ENCODE measurements around the gene MFSD12.

DNA sequence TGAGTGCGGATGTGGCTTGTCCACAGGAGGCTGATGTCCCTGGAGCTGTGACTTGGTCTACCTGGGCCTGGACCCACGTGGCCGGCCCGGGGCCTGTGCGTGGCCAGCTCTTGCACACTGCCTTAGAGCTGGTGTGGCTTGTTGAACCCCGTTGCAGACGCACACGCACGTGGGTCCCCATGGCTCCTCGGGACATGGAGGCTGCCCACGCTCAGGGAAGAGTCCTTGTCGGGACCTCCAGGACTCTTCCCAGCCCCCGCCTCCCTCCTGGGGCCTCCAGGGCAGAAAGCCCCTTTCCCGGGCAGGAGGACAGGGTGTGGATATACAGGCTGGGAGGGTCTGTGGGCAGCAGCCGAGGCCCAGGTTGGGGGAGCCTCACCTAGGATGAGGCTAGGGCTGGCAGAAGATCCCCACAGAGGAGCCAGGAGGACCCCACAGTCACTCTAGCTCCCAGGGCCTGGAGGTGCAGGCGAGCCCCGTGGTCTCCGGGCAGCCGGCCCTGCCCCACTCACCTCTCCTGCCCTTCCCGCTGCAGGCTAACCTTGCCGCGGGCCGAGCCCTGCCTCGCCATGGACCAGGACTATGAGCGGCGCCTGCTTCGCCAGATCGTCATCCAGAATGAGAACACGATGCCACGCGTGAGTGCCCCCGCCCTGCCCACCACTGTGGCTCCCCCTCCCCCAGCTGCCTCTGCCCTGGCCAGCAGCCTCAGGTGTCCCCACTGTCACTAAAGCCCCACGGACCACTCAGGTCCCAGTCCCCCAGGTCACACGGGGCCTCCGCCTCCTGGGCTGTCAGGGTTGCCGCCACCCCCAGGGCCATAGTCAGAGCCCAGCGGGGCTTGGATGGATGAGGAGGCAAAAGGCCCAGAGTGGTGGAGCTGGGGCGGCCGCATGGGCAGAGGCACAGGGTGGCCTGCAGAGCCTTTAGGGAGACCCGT is 34.7 kb downstream of the MFSD12 start:
- TF ChIP-seq, protein P1, sequence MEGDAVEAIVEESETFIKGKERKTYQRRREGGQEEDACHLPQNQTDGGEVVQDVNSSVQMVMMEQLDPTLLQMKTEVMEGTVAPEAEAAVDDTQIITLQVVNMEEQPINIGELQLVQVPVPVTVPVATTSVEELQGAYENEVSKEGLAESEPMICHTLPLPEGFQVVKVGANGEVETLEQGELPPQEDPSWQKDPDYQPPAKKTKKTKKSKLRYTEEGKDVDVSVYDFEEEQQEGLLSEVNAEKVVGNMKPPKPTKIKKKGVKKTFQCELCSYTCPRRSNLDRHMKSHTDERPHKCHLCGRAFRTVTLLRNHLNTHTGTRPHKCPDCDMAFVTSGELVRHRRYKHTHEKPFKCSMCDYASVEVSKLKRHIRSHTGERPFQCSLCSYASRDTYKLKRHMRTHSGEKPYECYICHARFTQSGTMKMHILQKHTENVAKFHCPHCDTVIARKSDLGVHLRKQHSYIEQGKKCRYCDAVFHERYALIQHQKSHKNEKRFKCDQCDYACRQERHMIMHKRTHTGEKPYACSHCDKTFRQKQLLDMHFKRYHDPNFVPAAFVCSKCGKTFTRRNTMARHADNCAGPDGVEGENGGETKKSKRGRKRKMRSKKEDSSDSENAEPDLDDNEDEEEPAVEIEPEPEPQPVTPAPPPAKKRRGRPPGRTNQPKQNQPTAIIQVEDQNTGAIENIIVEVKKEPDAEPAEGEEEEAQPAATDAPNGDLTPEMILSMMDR (conservative IDR thresholded peaks at IDR 0.05; ENCODE audit: low read depth in 2 of 2), result no peak
- TF ChIP-seq, protein P2, sequence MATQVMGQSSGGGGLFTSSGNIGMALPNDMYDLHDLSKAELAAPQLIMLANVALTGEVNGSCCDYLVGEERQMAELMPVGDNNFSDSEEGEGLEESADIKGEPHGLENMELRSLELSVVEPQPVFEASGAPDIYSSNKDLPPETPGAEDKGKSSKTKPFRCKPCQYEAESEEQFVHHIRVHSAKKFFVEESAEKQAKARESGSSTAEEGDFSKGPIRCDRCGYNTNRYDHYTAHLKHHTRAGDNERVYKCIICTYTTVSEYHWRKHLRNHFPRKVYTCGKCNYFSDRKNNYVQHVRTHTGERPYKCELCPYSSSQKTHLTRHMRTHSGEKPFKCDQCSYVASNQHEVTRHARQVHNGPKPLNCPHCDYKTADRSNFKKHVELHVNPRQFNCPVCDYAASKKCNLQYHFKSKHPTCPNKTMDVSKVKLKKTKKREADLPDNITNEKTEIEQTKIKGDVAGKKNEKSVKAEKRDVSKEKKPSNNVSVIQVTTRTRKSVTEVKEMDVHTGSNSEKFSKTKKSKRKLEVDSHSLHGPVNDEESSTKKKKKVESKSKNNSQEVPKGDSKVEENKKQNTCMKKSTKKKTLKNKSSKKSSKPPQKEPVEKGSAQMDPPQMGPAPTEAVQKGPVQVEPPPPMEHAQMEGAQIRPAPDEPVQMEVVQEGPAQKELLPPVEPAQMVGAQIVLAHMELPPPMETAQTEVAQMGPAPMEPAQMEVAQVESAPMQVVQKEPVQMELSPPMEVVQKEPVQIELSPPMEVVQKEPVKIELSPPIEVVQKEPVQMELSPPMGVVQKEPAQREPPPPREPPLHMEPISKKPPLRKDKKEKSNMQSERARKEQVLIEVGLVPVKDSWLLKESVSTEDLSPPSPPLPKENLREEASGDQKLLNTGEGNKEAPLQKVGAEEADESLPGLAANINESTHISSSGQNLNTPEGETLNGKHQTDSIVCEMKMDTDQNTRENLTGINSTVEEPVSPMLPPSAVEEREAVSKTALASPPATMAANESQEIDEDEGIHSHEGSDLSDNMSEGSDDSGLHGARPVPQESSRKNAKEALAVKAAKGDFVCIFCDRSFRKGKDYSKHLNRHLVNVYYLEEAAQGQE (IDR thresholded peaks at IDR 0.05; ENCODE audit: unreplicated experiment), result no peak
- no peak for TF ChIP-seq ZNF114 (CRISPR knock-in tag; IDR thresholded peaks at IDR 0.05)
- no peak for TF ChIP-seq EZH2phosphoT487 (IDR thresholded peaks at IDR 0.05; ENCODE audit: unreplicated experiment)
- no peak for TF ChIP-seq POLR2AphosphoS5 (IDR thresholded peaks at IDR 0.05; ENCODE audit: low read depth)
- no peak for TF ChIP-seq EZH2 (IDR thresholded peaks at IDR 0.05; ENCODE audit: low read depth, unreplicated experiment)

All from GM23338 (cell line).